ENCODE measurements around the gene GHSR. TPM values are rescaled to one million over a fixed set of nuclear protein-coding genes. Genes with fewer than 3 reads are reported as not detected.

GHSR gene
- total RNA-seq, 1 experiment from 2014 or later = not detected

DNA sequence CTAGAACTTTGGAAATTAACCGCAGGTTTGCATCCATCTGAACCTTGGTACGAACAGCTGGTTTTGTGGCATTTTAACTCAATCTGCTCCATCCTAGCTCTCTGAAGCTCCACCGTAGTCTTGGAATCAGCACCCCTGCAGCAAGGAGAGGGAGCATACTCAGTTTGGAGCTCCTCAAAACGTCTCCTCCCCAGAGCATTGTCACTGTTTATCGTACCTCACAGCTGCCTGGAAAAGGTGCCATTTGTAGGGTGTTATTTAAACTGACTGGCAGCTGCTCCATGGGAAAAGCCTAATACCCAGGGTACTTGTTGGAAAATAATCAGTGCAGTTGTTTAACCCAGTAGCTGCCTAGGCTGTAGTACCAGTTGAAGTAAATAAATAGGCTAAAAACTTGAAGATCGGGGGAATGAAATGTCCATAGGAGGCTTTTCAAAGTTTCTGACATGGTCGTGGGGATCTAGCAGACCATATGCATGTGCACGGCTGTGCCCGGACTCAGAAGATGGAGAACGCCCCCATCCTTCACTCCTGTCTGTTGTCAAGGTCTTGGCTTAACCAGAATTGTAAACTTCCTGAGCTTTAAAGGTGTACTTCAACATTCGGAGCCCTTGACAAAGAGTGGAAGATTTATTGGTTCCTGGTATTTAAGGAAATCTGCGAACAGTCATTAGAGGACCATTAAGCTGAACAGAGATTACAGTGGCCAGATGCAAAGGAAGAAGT is 43.9 kb downstream of the GHSR start:
- no TSS peak for BruUV-seq (replicated peaks)
- Histone ChIP-seq H3F3A (ENCODE audit: insufficient read depth, low read depth) (peaks cover 64% of the 10 kb centered on the region), H3K27ac (no peak overlapping the region), H3K36me3 (ENCODE audit: low read depth) (peaks cover 29% of the 10 kb centered on the region), H3K27me3 (ENCODE audit: insufficient read depth, low read depth) (no peaks in the 10 kb centered on the region), H3K4me3 (no peak overlapping the region), H3K4me1 (replicated peaks; ENCODE audit: insufficient read depth) (no peaks in the 10 kb centered on the region), H3K9me2 (ENCODE audit: insufficient read depth) (no peaks in the 10 kb centered on the region; the same call in 1 of the 2 replicates), H2AFZ (no peak overlapping the region), H3K79me2 (ENCODE audit: low read depth) (no peaks in the 10 kb centered on the region), H3K9me3 (ENCODE audit: insufficient read depth, low read depth) (no peaks in the 10 kb centered on the region), H4K20me1 (ENCODE audit: insufficient read depth) (no peaks in the 10 kb centered on the region), H3K4me2 (no peak overlapping the region)
- intact Hi-C loops (cut with micrococcal nuclease; ENCODE audit: unreplicated experiment) = no loop called here
- TF ChIP-seq EZH2 (IDR thresholded peaks at IDR 0.05; ENCODE audit: low read depth) = no peak
- POLR2A ChIA-PET (ENCODE audit: unreplicated experiment) = no interaction called here
- CTCF ChIA-PET = no interaction called here
- DNase-seq = no peak

DNA sequence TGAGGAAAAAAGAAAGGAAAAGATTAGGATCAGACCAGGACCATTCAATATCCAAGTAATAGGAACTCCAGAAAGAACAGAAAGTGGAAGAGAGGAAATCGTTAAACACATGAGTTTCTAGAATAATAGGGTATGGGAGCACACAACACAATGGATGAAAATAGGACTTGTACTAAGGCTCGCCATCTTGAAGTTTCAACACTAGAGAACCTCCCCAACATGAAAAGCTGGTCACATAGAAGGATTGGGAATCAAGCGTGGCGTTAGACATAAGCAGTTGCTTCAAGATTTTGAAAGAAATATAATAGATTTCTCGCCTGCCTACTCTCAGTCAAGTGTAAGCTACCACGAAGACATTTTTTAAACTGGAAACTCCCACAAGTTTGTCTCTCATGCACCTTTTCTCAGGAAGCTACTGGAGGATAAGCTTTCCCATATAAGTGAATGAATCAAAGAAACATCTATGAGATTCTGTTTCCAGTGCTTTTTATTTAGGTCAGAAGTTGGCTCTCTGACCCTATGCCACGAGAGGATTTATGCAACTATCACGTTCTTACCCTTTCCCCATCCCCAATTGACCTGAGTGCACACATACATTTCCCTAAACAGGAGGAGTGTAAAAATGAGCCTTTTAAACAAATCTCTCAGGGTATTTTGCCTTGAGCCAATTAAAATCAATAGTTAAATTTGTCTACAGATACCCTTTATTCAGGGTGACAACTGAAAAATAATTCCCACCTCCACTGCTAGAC is 45.2 kb downstream of the GHSR start:
- Histone ChIP-seq H3K4me2 (no peak overlapping the region), H3K36me3 (ENCODE audit: low read depth) (peaks cover 41% of the 10 kb centered on the region), H3K9me2 (ENCODE audit: insufficient read depth) (no peaks in the 10 kb centered on the region; the same call in 1 of the 2 replicates), H3K79me2 (ENCODE audit: low read depth) (no peaks in the 10 kb centered on the region), H3K27ac (no peak overlapping the region), H2AFZ (no peak overlapping the region), H3K4me1 (replicated peaks; ENCODE audit: insufficient read depth) (no peaks in the 10 kb centered on the region), H4K20me1 (ENCODE audit: insufficient read depth) (0 out of 2 replicates have a peak, but pooled peaks cover 3% of the 10 kb centered on the region), H3K27me3 (ENCODE audit: insufficient read depth, low read depth) (no peaks in the 10 kb centered on the region), H3K4me3 (no peak overlapping the region), H3K9me3 (ENCODE audit: insufficient read depth, low read depth) (no peaks in the 10 kb centered on the region), H3F3A (ENCODE audit: insufficient read depth, low read depth) (peaks cover 65% of the 10 kb centered on the region)
- BruUV-seq (replicated peaks) = no TSS peak
- POLR2A ChIA-PET (ENCODE audit: unreplicated experiment) = no interaction called here
- CTCF ChIA-PET = no interaction called here
- intact Hi-C loops (cut with micrococcal nuclease; ENCODE audit: unreplicated experiment) = no loop called here
- no peak for DNase-seq
- no peak for TF ChIP-seq EZH2 (IDR thresholded peaks at IDR 0.05; ENCODE audit: low read depth)
- TF ChIP-seq CTCF (conservative IDR thresholded peaks at IDR 0.05) = no peak

DNA sequence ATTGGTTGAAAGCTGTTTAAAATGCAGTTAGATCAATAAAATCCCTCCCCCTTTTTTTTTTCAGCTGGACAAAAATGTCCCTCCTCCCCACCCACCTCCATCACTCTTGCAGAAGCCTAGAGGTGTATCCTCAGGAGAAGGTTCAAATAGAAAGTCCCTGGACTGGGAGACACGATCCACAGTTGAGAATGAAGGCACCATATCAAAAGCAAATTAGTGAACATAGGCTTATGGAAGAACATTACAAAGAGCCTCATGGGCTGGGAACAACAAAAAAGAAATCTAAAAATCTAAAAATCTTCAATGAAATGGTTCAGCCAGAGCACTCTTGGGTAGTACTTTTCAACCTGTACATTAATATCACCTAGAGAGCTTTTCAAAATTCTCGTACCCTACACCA is 46.2 kb downstream of the GHSR start:
- no TSS peak for BruUV-seq (replicated peaks)
- no peak overlapping the region for H3K27ac ChIP-seq
- 0 out of 2 replicates have a peak, but pooled peaks cover 7% of the 10 kb centered on the region for H4K20me1 ChIP-seq (ENCODE audit: insufficient read depth)
- no peak overlapping the region for H2AFZ ChIP-seq
- no peaks in the 10 kb centered on the region; the same call in 1 of the 2 replicates for H3K9me2 ChIP-seq (ENCODE audit: insufficient read depth)
- H3K4me3 ChIP-seq = no peak overlapping the region
- H3K79me2 ChIP-seq (ENCODE audit: low read depth) = no peaks in the 10 kb centered on the region
- DNase-seq = no peak
- peaks cover 50% of the 10 kb centered on the region for H3K36me3 ChIP-seq (ENCODE audit: low read depth)
- H3K27me3 ChIP-seq (ENCODE audit: insufficient read depth, low read depth) = no peaks in the 10 kb centered on the region
- peaks cover 67% of the 10 kb centered on the region for H3F3A ChIP-seq (ENCODE audit: insufficient read depth, low read depth)
- CTCF ChIA-PET = no interaction called here
- H3K4me2 ChIP-seq = no peak overlapping the region
- no peaks in the 10 kb centered on the region for H3K4me1 ChIP-seq (replicated peaks; ENCODE audit: insufficient read depth)
- TF ChIP-seq EZH2 (IDR thresholded peaks at IDR 0.05; ENCODE audit: low read depth) (no peak), CTCF (conservative IDR thresholded peaks at IDR 0.05) (no peak)
- intact Hi-C loops (cut with micrococcal nuclease; ENCODE audit: unreplicated experiment) = no loop called here
- POLR2A ChIA-PET (ENCODE audit: unreplicated experiment) = no interaction called here
- H3K9me3 ChIP-seq (ENCODE audit: insufficient read depth, low read depth) = no peaks in the 10 kb centered on the region
